ENCODE data around the gene KRT9. TPM values are rescaled to one million over a fixed set of nuclear protein-coding genes. Genes with fewer than 3 reads are reported as not detected.

The KRT9 gene
- total RNA-seq, 1 experiment from 2014 or later, result not detected

DNA sequence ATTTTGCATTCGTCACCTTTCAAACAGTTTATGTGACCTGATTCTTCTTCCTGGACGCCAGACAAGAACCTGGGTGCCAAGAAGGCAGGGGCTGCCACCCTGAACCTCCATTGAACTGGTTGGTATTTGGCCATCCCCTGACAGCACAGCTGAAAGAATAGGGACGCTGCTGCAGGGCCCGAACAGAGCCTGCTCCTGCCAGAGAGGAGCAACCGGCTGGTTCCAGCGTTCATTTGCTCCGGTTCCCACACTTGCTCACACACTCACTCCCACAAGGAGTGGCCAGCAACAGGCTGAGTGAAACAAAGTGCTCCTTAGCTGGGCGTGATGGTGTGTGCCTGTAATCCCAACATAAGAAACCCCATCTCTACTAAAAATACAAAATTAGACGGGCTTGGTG is 14.9 kb downstream of the KRT9 start:
- H3F3A ChIP-seq (ENCODE audit: low read length, unreplicated experiment), result no peaks in the 10 kb centered on the region
- ChIA-PET POLR2A (ENCODE audit: unreplicated experiment) (no interaction called here), CTCF (no interaction called here)
- TF ChIP-seq EZH2phosphoT487 (IDR thresholded peaks at IDR 0.05; ENCODE audit: borderline replicate concordance, low read length), result no peak
- no peak for TF ChIP-seq EZH2 (IDR thresholded peaks at IDR 0.05; ENCODE audit: low read length, unreplicated experiment)
- no peak for TF ChIP-seq CTCF (conservative IDR thresholded peaks at IDR 0.05; ENCODE audit: low read depth, low read length)
- DNase-seq (no peak), ATAC-seq (no peak)
- no peak overlapping the region for H3K9ac ChIP-seq (ENCODE audit: low read length)
- intact Hi-C loops (cut with micrococcal nuclease), result no loop called here
- H3K4me1 ChIP-seq (ENCODE audit: insufficient read depth, low read length), result no peaks in the 10 kb centered on the region
- no peaks in the 10 kb centered on the region for H3K36me3 ChIP-seq (ENCODE audit: low read depth, low read length)
- H2AFZ ChIP-seq (ENCODE audit: low read length), result no peak overlapping the region
- H3K4me3 ChIP-seq (ENCODE audit: low read length), result no peak overlapping the region
- no peaks in the 10 kb centered on the region for H3K9me2 ChIP-seq (replicated peaks; ENCODE audit: low read length)
- H3K27ac ChIP-seq (ENCODE audit: low read length), result no peak overlapping the region
- H3K79me2 ChIP-seq (ENCODE audit: low read length), result no peaks in the 10 kb centered on the region
- H3K4me2 ChIP-seq (ENCODE audit: low read length), result no peak overlapping the region
- no peaks in the 10 kb centered on the region for H4K20me1 ChIP-seq (ENCODE audit: low read length)
- BruUV-seq (replicated peaks), result no TSS peak
- no peaks in the 10 kb centered on the region for H3K27me3 ChIP-seq (ENCODE audit: low read length)
- no peaks in the 10 kb centered on the region for H3K9me3 ChIP-seq (ENCODE audit: low read length)

DNA sequence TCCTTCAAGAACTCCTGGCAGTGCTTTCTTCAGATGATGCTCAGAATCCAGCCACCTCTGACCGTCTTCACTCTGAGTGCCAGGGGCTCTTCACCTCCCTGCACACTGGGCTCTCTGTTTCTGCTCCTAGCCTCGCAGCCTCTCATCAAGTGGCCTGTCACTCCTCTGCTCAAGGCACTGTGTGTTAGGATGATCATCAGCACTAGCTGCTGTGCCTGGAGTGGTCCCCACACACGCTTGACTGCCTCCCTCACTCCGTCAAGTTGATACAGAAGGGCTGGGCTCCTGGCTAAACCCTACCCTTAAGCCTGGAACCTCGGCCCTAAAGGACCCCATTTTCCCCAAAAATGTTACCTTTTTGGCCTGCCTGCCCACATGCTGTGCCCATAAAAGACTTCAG is 15.6 kb downstream of the KRT9 start:
- no peaks in the 10 kb centered on the region for H3K36me3 ChIP-seq (ENCODE audit: low read depth, low read length)
- H4K20me1 ChIP-seq (ENCODE audit: low read length), result no peaks in the 10 kb centered on the region
- no peak for ATAC-seq
- H3K27ac ChIP-seq (ENCODE audit: low read length), result no peak overlapping the region
- TF ChIP-seq EZH2phosphoT487 (IDR thresholded peaks at IDR 0.05; ENCODE audit: borderline replicate concordance, low read length) (no peak), EZH2 (IDR thresholded peaks at IDR 0.05; ENCODE audit: low read length, unreplicated experiment) (no peak), CTCF (conservative IDR thresholded peaks at IDR 0.05; ENCODE audit: low read depth, low read length) (no peak)
- no peaks in the 10 kb centered on the region for H3K79me2 ChIP-seq (ENCODE audit: low read length)
- H3K9me2 ChIP-seq (replicated peaks; ENCODE audit: low read length), result no peaks in the 10 kb centered on the region
- CTCF ChIA-PET, result no interaction called here
- no peak overlapping the region for H3K9ac ChIP-seq (ENCODE audit: low read length)
- no TSS peak for BruUV-seq (replicated peaks)
- no peak overlapping the region for H3K4me2 ChIP-seq (ENCODE audit: low read length)
- no peaks in the 10 kb centered on the region for H3F3A ChIP-seq (ENCODE audit: low read length, unreplicated experiment)
- no peaks in the 10 kb centered on the region for H3K9me3 ChIP-seq (ENCODE audit: low read length)
- POLR2A ChIA-PET (ENCODE audit: unreplicated experiment), result no interaction called here
- no peak overlapping the region for H2AFZ ChIP-seq (ENCODE audit: low read length)
- no peak for DNase-seq
- H3K27me3 ChIP-seq (ENCODE audit: low read length), result no peaks in the 10 kb centered on the region
- no peak overlapping the region for H3K4me3 ChIP-seq (ENCODE audit: low read length)
- no peaks in the 10 kb centered on the region for H3K4me1 ChIP-seq (ENCODE audit: insufficient read depth, low read length)
- intact Hi-C loops (cut with micrococcal nuclease), result no loop called here

DNA sequence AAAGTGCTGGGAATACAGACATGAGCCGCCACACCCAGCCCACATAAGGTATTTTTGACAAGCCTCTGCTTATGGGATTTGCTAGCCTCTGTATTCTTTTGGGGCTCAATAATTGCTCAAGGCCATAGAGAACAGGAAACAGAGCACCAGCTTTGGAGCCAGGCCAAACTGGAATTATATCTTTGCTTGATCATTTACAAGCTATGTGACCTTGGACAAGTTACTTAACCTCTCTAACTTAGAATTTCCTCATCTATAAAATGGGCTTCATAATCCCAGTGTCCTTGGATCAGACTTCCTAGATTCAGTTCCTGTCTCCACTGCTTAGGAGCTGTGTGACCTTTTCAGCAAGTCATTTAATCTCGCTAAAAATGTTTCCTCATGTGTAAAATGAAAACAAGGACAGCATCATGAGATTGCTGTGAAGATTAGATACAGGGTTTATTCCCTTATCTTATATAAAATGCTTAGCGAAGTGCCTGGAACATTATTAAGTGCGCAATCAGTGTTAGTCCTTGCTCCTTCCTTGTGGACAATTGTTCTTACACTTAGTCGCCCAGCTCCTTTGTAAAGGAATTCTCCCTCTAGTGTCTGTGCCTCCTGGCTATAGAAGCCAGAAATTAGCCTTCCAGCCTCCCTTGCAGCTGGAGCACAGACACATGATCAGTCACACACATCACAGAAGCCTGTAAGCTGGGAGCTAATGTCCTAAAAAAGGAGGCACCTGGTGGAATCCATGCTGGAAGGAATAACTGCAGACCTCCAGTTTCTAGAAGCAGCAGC is 16.6 kb downstream of the KRT9 start:
- ATAC-seq, result no peak
- TF ChIP-seq EZH2 (IDR thresholded peaks at IDR 0.05; ENCODE audit: low read length, unreplicated experiment) (no peak), EZH2phosphoT487 (IDR thresholded peaks at IDR 0.05; ENCODE audit: borderline replicate concordance, low read length) (no peak), CTCF (conservative IDR thresholded peaks at IDR 0.05; ENCODE audit: low read depth, low read length) (no peak)
- Histone ChIP-seq H3K4me2 (ENCODE audit: low read length) (no peak overlapping the region), H3K36me3 (ENCODE audit: low read depth, low read length) (no peaks in the 10 kb centered on the region), H3K4me3 (ENCODE audit: low read length) (no peak overlapping the region), H3K9ac (ENCODE audit: low read length) (no peak overlapping the region), H4K20me1 (ENCODE audit: low read length) (no peaks in the 10 kb centered on the region), H3K9me3 (ENCODE audit: low read length) (no peaks in the 10 kb centered on the region), H3K27me3 (ENCODE audit: low read length) (no peaks in the 10 kb centered on the region), H3K4me1 (ENCODE audit: insufficient read depth, low read length) (peaks cover 5% of the 10 kb centered on the region), H2AFZ (ENCODE audit: low read length) (no peak overlapping the region), H3K9me2 (replicated peaks; ENCODE audit: low read length) (no peaks in the 10 kb centered on the region), H3F3A (ENCODE audit: low read length, unreplicated experiment) (no peaks in the 10 kb centered on the region), H3K79me2 (ENCODE audit: low read length) (no peaks in the 10 kb centered on the region), H3K27ac (ENCODE audit: low read length) (no peak overlapping the region)
- POLR2A ChIA-PET (ENCODE audit: unreplicated experiment), result no interaction called here
- intact Hi-C loops (cut with micrococcal nuclease), result no loop called here
- DNase-seq, result no peak
- BruUV-seq (replicated peaks), result no TSS peak
- CTCF ChIA-PET, result interaction anchor here (1.3 kb wide), 1 partner anchor 107 kb away, joined by 3 read pairs; no protein-coding TSS in a partner anchor
